B cell (primary cell): Measurements from ENCODE around the gene ZNF362. TPM values are rescaled to one million over a fixed set of nuclear protein-coding genes. Genes with fewer than 3 reads are reported as not detected.

ENCODE experiments used
- ATAC-seq: fragments of 200-7000 bp; cut with Tn5 transposase; one replicate; pipeline ENCODE4 v1.10.0; 2021; ENCODE audit warnings: low read depth, mild to moderate bottlenecking, moderate number of reproducible peaks, moderate library complexity
- CTCF ChIA-PET: fragments of 350-600 bp; sonication (Branson Sonifier 250); formaldehyde crosslinking; loops from one replicate; lab custom pipeline; 2021; ENCODE audit warnings: antibody characterized with exemption, inconsistent platforms; lab: Charles Lee
- POLR2A ChIA-PET: fragments of 350-600 bp; sonication (Branson Sonifier 250); formaldehyde crosslinking; loops from one replicate; lab custom pipeline; 2021; ENCODE audit warnings: antibody characterized with exemption; lab: Charles Lee
- DNase-seq: peaks from one replicate; pipeline ENCODE4 v3.0.0; 2013
- H2AFZ ChIP-seq: 2 replicates; pipeline ENCODE4 v1.6.1; 2012; ENCODE audit warnings: mild to moderate bottlenecking, low read depth, low read length; ENCODE audit not compliant: insufficient read depth, poor library complexity, severe bottlenecking
- H3K27ac ChIP-seq, 2 donors: 1 replicate in 1 of 2; 2 replicates in 1 of 2; pipeline ENCODE4 v1.5.1; 2012 to 2013; ENCODE audit warnings: low read length in 2 of 2, mild to moderate bottlenecking in 2 of 2, moderate library complexity in 1 of 2
- H3K27me3 ChIP-seq, 4 experiments: fragments of 200-600 bp in 1 of 4; sonication (generic) in 1 of 4; replicated peaks in 1 of 4; 1 replicate in 2 of 4; 2 replicates in 2 of 4; pipeline versions ENCODE4 v1.6.1 to v1.7.0; 2013 to 2016; ENCODE audit warnings: low read length in 3 of 4, mild to moderate bottlenecking in 2 of 4, mixed read lengths in 1 of 4, moderate library complexity in 1 of 4; ENCODE audit not compliant: insufficient read depth in 4 of 4, control insufficient read depth in 3 of 4; ENCODE audit errors: control extremely low read depth in 1 of 4
- H3K36me3 ChIP-seq, 2 experiments: replicated peaks in 1 of 2; 1 replicate in 1 of 2; 2 replicates in 1 of 2; pipeline versions ENCODE4 v1.6.1 to v1.7.1; 2013; ENCODE audit warnings: low read length in 1 of 2; ENCODE audit not compliant: insufficient read depth in 2 of 2, control insufficient read depth in 1 of 2; ENCODE audit errors: control extremely low read depth in 1 of 2, extremely low read depth in 1 of 2
- H3K4me1 ChIP-seq, 2 donors: fragments of 200-600 bp in 1 of 2; sonication (generic) in 1 of 2; 1 replicate in 1 of 2; 2 replicates in 1 of 2; pipeline versions ENCODE4 v1.5.1 to v1.6.1; 2013 to 2017; ENCODE audit warnings: low read length in 2 of 2; ENCODE audit not compliant: control insufficient read depth in 2 of 2, insufficient read depth in 2 of 2
- H3K4me2 ChIP-seq: replicated peaks from 2 replicates; pipeline ENCODE3; 2012; ENCODE audit warnings: mild to moderate bottlenecking, low read depth, low read length; ENCODE audit not compliant: poor library complexity, severe bottlenecking
- H3K4me3 ChIP-seq, 5 experiments: fragments of 200-600 bp in 1 of 5; sonication (generic) in 1 of 5; 1 replicate in 3 of 5; 2 replicates in 2 of 5; pipeline versions ENCODE4 v1.5.1 to v1.7.0; 2011 to 2016; ENCODE audit warnings: low read length in 4 of 5, mild to moderate bottlenecking in 4 of 5, low read depth in 2 of 5, control low read depth in 1 of 5, moderate library complexity in 1 of 5; ENCODE audit not compliant: insufficient read depth in 1 of 5; ENCODE audit errors: control extremely low read depth in 1 of 5, extremely low read depth in 1 of 5
- H3K79me2 ChIP-seq: fragments of 200-600 bp; sonication (generic); one replicate; pipeline ENCODE4 v1.6.0; 2016; ENCODE audit warnings: low read length; ENCODE audit not compliant: control insufficient read depth, insufficient read depth
- H3K9ac ChIP-seq: fragments of 200-600 bp; sonication (generic); 2 replicates; pipeline ENCODE4 v1.6.1; 2017; ENCODE audit warnings: mild to moderate bottlenecking, low read length, moderate library complexity
- H3K9me3 ChIP-seq, 3 donors: one replicate each; pipeline versions ENCODE4 v1.6.1 to v1.7.1; 2013; ENCODE audit warnings: low read length in 2 of 3; ENCODE audit not compliant: control insufficient read depth in 2 of 3, insufficient read depth in 1 of 3; ENCODE audit errors: control extremely low read depth in 1 of 3
- H4K20me1 ChIP-seq: 2 replicates; pipeline ENCODE4 v1.6.0; 2012; ENCODE audit warnings: mild to moderate bottlenecking, low read length; ENCODE audit not compliant: insufficient read depth, control insufficient read depth, poor library complexity, severe bottlenecking
- H3K27ac Mint-ChIP-seq: one replicate; pipeline ENCODE4 v1.8.0; 2021; ENCODE audit warnings: mixed read lengths
- H3K27me3 Mint-ChIP-seq: one replicate; pipeline ENCODE4 v1.8.0; 2021; ENCODE audit warnings: mixed read lengths
- H3K4me1 Mint-ChIP-seq: one replicate; pipeline ENCODE4 v1.8.0; 2021; ENCODE audit warnings: mixed read lengths
- H3K4me3 Mint-ChIP-seq: one replicate; pipeline ENCODE4 v1.8.0; 2021; ENCODE audit warnings: mixed read lengths
- H3K9me3 Mint-ChIP-seq: one replicate; pipeline ENCODE4 v1.8.0; 2022; ENCODE audit warnings: mixed read lengths; ENCODE audit not compliant: insufficient read depth
- CTCF ChIP-seq: fragments of 200-600 bp; IDR thresholded peaks from one replicate; pipeline ENCODE4 v1.8.0; 2022; ENCODE audit warnings: antibody characterized with exemption, mild to moderate bottlenecking
- EZH2 ChIP-seq: IDR thresholded peaks from 2 replicates; pipeline ENCODE4 v1.6.1; 2012; ENCODE audit warnings: borderline replicate concordance, low read depth, mild to moderate bottlenecking, moderate library complexity, low read length; ENCODE audit not compliant: insufficient read depth, poor library complexity, severe bottlenecking
- WGBS: methylation state at CpG from one replicate; pipeline ENCODE4 v1.1.5; 2013; ENCODE audit warnings: missing lambda C conversion rate; ENCODE audit not compliant: insufficient coverage; 5-methylcytosine and 5-hydroxymethylcytosine counted together
- intact Hi-C: fragments of 100-400 bp; cut with micrococcal nuclease; formaldehyde crosslinking; loops from one replicate; pipeline ENCODE4 v1.10.0; 2022
- polyA plus RNA-seq: library from polyadenylated mRNA; depleted of rRNA; stranded (reverse); fragments of >200 nt; gene quantifications from 2 replicates; pipeline ENCODE4 v1.2.3, GENCODE V29; 2012
- total RNA-seq, 2 donors: library from RNA; stranded (reverse); fragments of 120-200 nt in 1 of 2; gene quantifications; 1 replicate in 1 of 2; 2 replicates in 1 of 2; pipeline versions ENCODE4 v1.2.3 to v1.2.4, GENCODE V29; 2013 to 2022

The ZNF362 gene
- total and polyA plus RNA-seq, 2 donors (not counting 1 experiment from before 2014, with no cell fraction given): 14.0 to 20.4 TPM

- no peak for TF ChIP-seq CTCF
- no peak overlapping the region for H3K9ac ChIP-seq
These were observed 32.9 kb downstream of the ZNF362 start for GRCh38 chr1:33288976-33289857.

GRCh38 chr1:33289858-33290154 is 33.5 kb downstream of the ZNF362 start:
- no peak overlapping the region for H3K27ac Mint-ChIP-seq
- POLR2A ChIA-PET: no interaction called here

More at GRCh38 chr1:33288976-33289857, 32.9 kb downstream of the ZNF362 start:
- 98% methylated on average over 15 of the region's 16 CpGs for WGBS
- no peaks in the 10 kb centered on the region for H3K27me3 Mint-ChIP-seq
- no peaks in the 10 kb centered on the region for H3K4me1 Mint-ChIP-seq
- H3K27ac Mint-ChIP-seq: no peak overlapping the region
- peaks cover 4% of the 10 kb centered on the region for H3K79me2 ChIP-seq
- H3K9me3 Mint-ChIP-seq: no peaks in the 10 kb centered on the region
- H3K36me3 ChIP-seq: peaks cover 0 to 42% of the 10 kb centered on the region in 2 experiments
- ATAC-seq (no peak), DNase-seq (no peak)
- H3K27ac ChIP-seq: no peak overlapping the region
- no peaks in the 10 kb centered on the region for H3K4me1 ChIP-seq
- POLR2A ChIA-PET: no interaction called here
- H3K9me3 ChIP-seq: peaks cover 0 to 11% (median 0%) of the 10 kb centered on the region in 3 donors
- peaks cover 1% of the 10 kb centered on the region for H4K20me1 ChIP-seq
- CTCF ChIA-PET: interaction anchor here (0.6 kb wide), 1 partner anchor 179 kb away, joined by 3 read pairs; no protein-coding TSS in a partner anchor
- H3K4me2 ChIP-seq: no peak overlapping the region
- H3K4me3 ChIP-seq: no peak overlapping the region
- intact Hi-C loops: no loop called here
- no peak overlapping the region for H3K4me3 Mint-ChIP-seq
- no peak overlapping the region for H2AFZ ChIP-seq
- H3K27me3 ChIP-seq: no peaks in the 10 kb centered on the region

More at GRCh38 chr1:33289858-33290154, 33.5 kb downstream of the ZNF362 start:
- no peak overlapping the region for H3K4me2 ChIP-seq
- DNase-seq (no peak), ATAC-seq (no peak)
- CTCF ChIA-PET: interaction anchor here (0.6 kb wide), 1 partner anchor 180 kb away, joined by 3 read pairs; no protein-coding TSS in a partner anchor
- no peak overlapping the region for H3K4me3 ChIP-seq
- intact Hi-C loops: no loop called here
- no peaks in the 10 kb centered on the region for H3K27me3 ChIP-seq
- peaks cover 4% of the 10 kb centered on the region for H3K79me2 ChIP-seq
- H3K4me3 Mint-ChIP-seq: no peak overlapping the region
- 100% methylated on average over 2 of the region's 3 CpGs for WGBS
- H3K9ac ChIP-seq: no peak overlapping the region
- H3K4me1 Mint-ChIP-seq: no peaks in the 10 kb centered on the region
- peaks cover 0 to 11% (median 0%) of the 10 kb centered on the region in 3 donors for H3K9me3 ChIP-seq
- H3K27ac ChIP-seq: no peak overlapping the region
- H3K4me1 ChIP-seq: no peaks in the 10 kb centered on the region
- no peak overlapping the region for H2AFZ ChIP-seq
- TF ChIP-seq EZH2 (no peak), CTCF (no peak)
- H3K36me3 ChIP-seq: peaks cover 0 to 40% of the 10 kb centered on the region in 2 experiments
- peaks cover 6% of the 10 kb centered on the region for H4K20me1 ChIP-seq
- no peaks in the 10 kb centered on the region for H3K9me3 Mint-ChIP-seq
- no peaks in the 10 kb centered on the region for H3K27me3 Mint-ChIP-seq
